Psoas muscle (tissue), 8 donors: Measurements from ENCODE around the gene TBC1D2B. TPM values are rescaled to one million over a fixed set of nuclear protein-coding genes. Genes with fewer than 3 reads are reported as not detected.
A peak's percentile ranks its signal among the peaks of the same experiment; 100 is the strongest.

Source experiments
- ATAC-seq, 4 donors: fragments of 200-7000 bp; cut with Tn5 transposase; one replicate each; pipeline ENCODE4 v1.9.1; 2020; ENCODE audit warnings: moderate library complexity in 3 of 4, mild to moderate bottlenecking in 2 of 4
- DNase-seq, 2 donors: peaks; one replicate each; pipeline ENCODE4 v3.0.0-alpha.2; 2020
- H3K27ac ChIP-seq: fragments of 200-600 bp; one replicate; pipeline ENCODE4 v1.8.0; 2022
- H3K27me3 ChIP-seq, 3 donors: fragments of 200-600 bp in 1 of 3; one replicate each; pipeline versions ENCODE4 v1.6.1 to v1.8.0; 2013 to 2022; ENCODE audit warnings: low read length in 2 of 3, mild to moderate bottlenecking in 2 of 3, moderate library complexity in 1 of 3; ENCODE audit not compliant: insufficient read depth in 3 of 3
- H3K36me3 ChIP-seq, 2 donors: fragments of 200-600 bp in 1 of 2; one replicate each; pipeline versions ENCODE4 v1.6.1 to v1.8.0; 2013 to 2022; ENCODE audit warnings: low read depth in 1 of 2, mild to moderate bottlenecking in 1 of 2, moderate library complexity in 1 of 2; ENCODE audit not compliant: insufficient read depth in 1 of 2
- H3K4me1 ChIP-seq: fragments of 200-600 bp; one replicate; pipeline ENCODE4 v1.8.0; 2022
- H3K4me3 ChIP-seq: fragments of 200-600 bp; one replicate; pipeline ENCODE4 v1.8.0; 2022; ENCODE audit warnings: mild to moderate bottlenecking
- H3K9me3 ChIP-seq: fragments of 200-600 bp; one replicate; pipeline ENCODE4 v1.8.0; 2022
- CTCF ChIP-seq: fragments of 200-600 bp; IDR thresholded peaks from one replicate; pipeline ENCODE4 v1.8.0; 2022; ENCODE audit warnings: antibody characterized with exemption
- WGBS, 3 donors: extraction: QIAGEN DNeasy Blood & Tissue Kit; methylation state at CpG; one replicate each; pipeline versions ENCODE4 v1.1.6 to v1.1.7; 2013; 5-methylcytosine and 5-hydroxymethylcytosine counted together
- intact Hi-C, 2 donors: fragments of 100-400 bp; cut with DNase I; formaldehyde crosslinking; loops; one replicate each; pipeline versions ENCODE4 v1.11.0 to v1.14.2; 2022
- polyA plus RNA-seq, 3 donors: library from polyadenylated mRNA; stranded (reverse); fragments of 200-250 nt; gene quantifications; one replicate each; pipeline ENCODE4 v1.2.3, GENCODE V29; 2013
- total RNA-seq, 4 donors: library from RNA; stranded (reverse); fragmentation: NEBNext Ultra II Directional in 2 of 4; extraction: Animal tissue kit (Norgen Biotek cat#: 25700) in 2 of 4; gene quantifications; one replicate each; pipeline versions ENCODE4 v1.2.1 to v1.2.4, GENCODE V29; 2021 to 2023
- donor health status: healthy with polysubstance abuse.
- donor health status: DM: no; HTN: no; CAD: no; lungs with moderate emphysema.
- donor health status: Bipolar disorder and iron deficiency.
- donor health status: healthy.
- donor health status: DM: yes; HTN: yes; CAD: no.
- donor health status: DM: no; HTN: no; CAD: no.
- donor health status: DM: no; HTN: no; CAD: no.
- donor health status: DM: yes; HTN: yes; CAD: no.

The TBC1D2B gene
- total and polyA plus RNA-seq, 7 donors, result 2.8 to 11.8 (median 6.8) TPM

- no peak for TF ChIP-seq CTCF
- peaks cover 4 to 28% of the 10 kb centered on the region in 2 donors for H3K36me3 ChIP-seq
- H3K4me1 ChIP-seq, result peaks cover 23% of the 10 kb centered on the region
- no peaks in the 10 kb centered on the region for H3K27me3 ChIP-seq
- no peak overlapping the region for H3K4me3 ChIP-seq
- intact Hi-C loops, result no loop called here
- ATAC-seq, result peak in 1 of 4 donors; percentile 22
- H3K9me3 ChIP-seq, result no peaks in the 10 kb centered on the region
- H3K27ac ChIP-seq, result peak overlapping the region; percentile 46
- WGBS, 3 donors, result 85 to 94% (median 93%) methylated on average over 5 of the region's 5 CpGs
- no peak for DNase-seq
Observed at GRCh38 chr15:78046796-78047341, 30.6 kb downstream of the TBC1D2B start.

- Histone ChIP-seq H3K9me3 (no peaks in the 10 kb centered on the region), H3K27ac (no peak overlapping the region), H3K4me3 (no peak overlapping the region), H3K36me3 (peaks cover 4 to 28% of the 10 kb centered on the region in 2 donors), H3K4me1 (peaks cover 13% of the 10 kb centered on the region), H3K27me3 (no peaks in the 10 kb centered on the region)
- WGBS, 3 donors, result 86 to 93% (median 88%) methylated on average over 1 of the region's 1 CpG
- intact Hi-C loops, result no loop called here
- DNase-seq, result no peak
- no peak for ATAC-seq
- TF ChIP-seq CTCF, result no peak
Observed at GRCh38 chr15:78045189-78045588, 32.3 kb downstream of the TBC1D2B start.

- 67 to 75% (median 71%) methylated on average over 5 of the region's 5 CpGs for WGBS, 3 donors
- Histone ChIP-seq H3K27me3 (no peaks in the 10 kb centered on the region), H3K4me1 (peaks cover 11% of the 10 kb centered on the region), H3K9me3 (no peaks in the 10 kb centered on the region), H3K27ac (no peak overlapping the region), H3K36me3 (peaks cover 4 to 28% of the 10 kb centered on the region in 2 donors), H3K4me3 (no peak overlapping the region)
- no peak for TF ChIP-seq CTCF
- DNase-seq (no peak), ATAC-seq (no peak)
- intact Hi-C loops, result no loop called here
Observed at GRCh38 chr15:78044407-78045155, 32.9 kb downstream of the TBC1D2B start.

- ATAC-seq, result no peak
- Histone ChIP-seq H3K27me3 (no peaks in the 10 kb centered on the region), H3K36me3 (peaks cover 4 to 28% of the 10 kb centered on the region in 2 donors), H3K27ac (no peak overlapping the region), H3K9me3 (no peaks in the 10 kb centered on the region), H3K4me3 (no peak overlapping the region), H3K4me1 (peaks cover 11% of the 10 kb centered on the region)
- intact Hi-C loops, result no loop called here
- no peak for DNase-seq
- 64 to 76% (median 66%) methylated on average over 3 of the region's 3 CpGs for WGBS, 3 donors
- no peak for TF ChIP-seq CTCF
Observed at GRCh38 chr15:78041946-78042345, 35.6 kb downstream of the TBC1D2B start.
